Measurements from ENCODE around the gene POLRMT. TPM values are rescaled to one million over a fixed set of nuclear protein-coding genes. Genes with fewer than 3 reads are reported as not detected.

POLRMT gene
- total RNA-seq, 3 donors from 2014 or later = 21.9 to 34.7 (median 28.2) TPM

GRCh38 chr19:583198-583967 lies 50.0 kb downstream of the POLRMT start:
- no peak overlapping the region for H3K4me3 ChIP-seq
- no peak overlapping the region for H3K27ac ChIP-seq
- H3K9me3 ChIP-seq = no peaks in the 10 kb centered on the region
- TF ChIP-seq CTCF (IDR thresholded peaks at IDR 0.05) (no peak), POLR2A (IDR thresholded peaks at IDR 0.05) (no peak), POLR2AphosphoS5 (IDR thresholded peaks at IDR 0.05) (no peak)
- peaks cover 0 to 13% of the 10 kb centered on the region in 2 donors for H3K27me3 ChIP-seq
- DNase-seq (ENCODE audit: low spot score in 2 of 2) = no peak
- H3K4me1 ChIP-seq = peaks cover 0 to 6% of the 10 kb centered on the region in 2 donors
- no peaks in the 10 kb centered on the region for H3K36me3 ChIP-seq
- intact Hi-C loops (cut with DNase I; ENCODE audit: low total_unique reads) = no loop called here

- peaks cover 0 to 7% of the 10 kb centered on the region in 2 donors for H3K27me3 ChIP-seq
- intact Hi-C loops (cut with DNase I; ENCODE audit: low total_unique reads) = no loop called here
- no peak for DNase-seq (ENCODE audit: low spot score in 2 of 2)
- no peak overlapping the region for H3K27ac ChIP-seq
- no peak overlapping the region for H3K4me3 ChIP-seq
- no peaks in the 10 kb centered on the region for H3K9me3 ChIP-seq
- H3K36me3 ChIP-seq = no peaks in the 10 kb centered on the region
- no peaks in the 10 kb centered on the region for H3K4me1 ChIP-seq
- TF ChIP-seq CTCF (IDR thresholded peaks at IDR 0.05) (no peak), POLR2A (IDR thresholded peaks at IDR 0.05) (no peak), POLR2AphosphoS5 (IDR thresholded peaks at IDR 0.05) (no peak)
Measured at GRCh38 chr19:582497-583197, 50.7 kb downstream of the POLRMT start.

DNA sequence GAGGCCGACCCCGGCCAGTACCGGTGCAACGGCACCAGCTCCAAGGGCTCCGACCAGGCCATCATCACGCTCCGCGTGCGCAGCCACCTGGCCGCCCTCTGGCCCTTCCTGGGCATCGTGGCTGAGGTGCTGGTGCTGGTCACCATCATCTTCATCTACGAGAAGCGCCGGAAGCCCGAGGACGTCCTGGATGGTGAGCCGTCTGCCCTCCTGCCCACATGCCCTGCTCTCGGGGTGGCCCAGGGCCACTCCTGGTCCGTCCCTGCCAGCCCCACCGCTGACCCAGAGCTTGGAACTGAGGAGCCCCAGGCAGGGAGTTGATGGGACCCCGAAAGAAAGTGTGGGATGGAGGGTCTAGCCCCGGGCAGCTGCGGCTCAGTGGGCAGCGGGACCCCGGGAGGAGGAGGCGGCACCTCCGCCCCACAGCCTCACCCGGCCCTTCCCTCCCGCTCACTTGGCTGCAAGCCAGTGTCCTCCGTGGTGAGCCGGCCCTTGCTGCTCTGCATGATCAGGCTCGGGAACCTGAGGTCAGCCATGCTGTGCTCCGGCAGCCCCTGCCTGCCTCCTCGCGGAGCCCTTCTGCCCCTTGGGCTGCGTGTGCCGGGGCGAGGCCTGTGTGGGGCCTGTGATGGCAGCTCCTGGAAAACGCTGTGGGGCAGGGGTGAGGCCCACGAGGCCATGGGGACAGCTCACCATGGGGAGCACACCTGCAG lies 51.8 kb downstream of the POLRMT start:
- Histone ChIP-seq H3K27me3 (peaks cover 0 to 2% of the 10 kb centered on the region in 2 donors), H3K4me1 (no peaks in the 10 kb centered on the region), H3K9me3 (no peaks in the 10 kb centered on the region), H3K4me3 (no peak overlapping the region), H3K36me3 (no peaks in the 10 kb centered on the region), H3K27ac (no peak overlapping the region)
- intact Hi-C loops (cut with DNase I; ENCODE audit: low total_unique reads) = no loop called here
- no peak for TF ChIP-seq POLR2A (IDR thresholded peaks at IDR 0.05)
- no peak for DNase-seq (ENCODE audit: low spot score in 2 of 2)

DNA sequence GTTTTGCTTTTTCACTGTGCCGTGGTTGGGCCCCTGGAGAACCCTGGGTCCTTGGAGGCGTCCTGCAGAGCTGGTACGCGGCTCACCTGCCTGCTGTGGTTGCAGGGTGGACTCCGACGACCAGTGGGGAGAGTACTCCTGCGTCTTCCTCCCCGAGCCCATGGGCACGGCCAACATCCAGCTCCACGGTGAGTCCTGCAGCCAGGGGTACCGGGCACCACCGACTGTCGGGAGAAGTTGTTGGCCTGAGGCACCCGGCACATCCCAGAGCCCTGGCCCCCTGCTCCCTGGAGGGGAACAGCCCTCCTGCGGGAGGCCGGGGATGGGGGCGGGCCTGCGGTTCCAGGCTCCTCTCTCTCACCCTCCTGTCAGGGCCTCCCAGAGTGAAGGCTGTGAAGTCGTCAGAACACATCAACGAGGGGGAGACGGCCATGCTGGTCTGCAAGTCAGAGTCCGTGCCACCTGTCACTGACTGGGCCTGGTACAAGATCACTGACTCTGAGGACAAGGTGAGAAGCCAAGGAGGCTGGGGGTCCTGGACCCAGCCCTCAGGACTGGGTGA lies 53.0 kb downstream of the POLRMT start:
- Histone ChIP-seq H3K36me3 (no peaks in the 10 kb centered on the region), H3K27me3 (no peaks in the 10 kb centered on the region), H3K9me3 (no peaks in the 10 kb centered on the region), H3K4me3 (no peak overlapping the region), H3K4me1 (peaks cover 4 to 11% of the 10 kb centered on the region in 2 donors), H3K27ac (no peak overlapping the region)
- TF ChIP-seq POLR2A (IDR thresholded peaks at IDR 0.05) (no peak), POLR2AphosphoS5 (IDR thresholded peaks at IDR 0.05) (no peak), CTCF (IDR thresholded peaks at IDR 0.05) (no peak)
- intact Hi-C loops (cut with DNase I; ENCODE audit: low total_unique reads) = no loop called here
- no peak for DNase-seq (ENCODE audit: low spot score in 2 of 2)

DNA sequence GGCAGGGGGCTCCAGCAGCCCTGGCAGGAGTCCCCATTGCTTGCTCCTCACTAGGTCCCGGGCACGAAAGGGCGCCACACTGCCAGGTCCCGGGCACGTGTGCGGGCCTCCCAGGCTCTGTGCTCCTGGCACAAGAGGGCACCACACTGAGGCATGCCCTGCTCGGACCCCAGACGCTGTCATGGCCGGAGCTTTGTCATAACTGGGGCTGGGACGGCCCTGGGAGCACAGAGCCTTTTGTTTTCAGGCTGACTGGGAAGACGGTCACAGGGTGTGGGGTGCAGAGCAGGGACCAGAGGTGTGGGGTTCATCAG lies 53.5 kb downstream of the POLRMT start:
- TF ChIP-seq POLR2AphosphoS5 (IDR thresholded peaks at IDR 0.05) (no peak), POLR2A (IDR thresholded peaks at IDR 0.05) (no peak), CTCF (IDR thresholded peaks at IDR 0.05) (no peak)
- H3K9me3 ChIP-seq = no peaks in the 10 kb centered on the region
- H3K4me1 ChIP-seq = peaks cover 7 to 16% of the 10 kb centered on the region in 2 donors
- no peak overlapping the region for H3K4me3 ChIP-seq
- H3K36me3 ChIP-seq = no peaks in the 10 kb centered on the region
- H3K27ac ChIP-seq = no peak overlapping the region
- H3K27me3 ChIP-seq = no peaks in the 10 kb centered on the region
- DNase-seq (ENCODE audit: low spot score in 2 of 2) = no peak
- intact Hi-C loops (cut with DNase I; ENCODE audit: low total_unique reads) = no loop called here

All from breast epithelium (tissue), 4 donors.